Measurements from ENCODE around the gene GALNTL6. TPM values are rescaled to one million over a fixed set of nuclear protein-coding genes. Genes with fewer than 3 reads are reported as not detected.

GALNTL6 gene
- total RNA-seq, 2 donors from 2014 or later, result 0.71 TPM; not detected in 1

DNA sequence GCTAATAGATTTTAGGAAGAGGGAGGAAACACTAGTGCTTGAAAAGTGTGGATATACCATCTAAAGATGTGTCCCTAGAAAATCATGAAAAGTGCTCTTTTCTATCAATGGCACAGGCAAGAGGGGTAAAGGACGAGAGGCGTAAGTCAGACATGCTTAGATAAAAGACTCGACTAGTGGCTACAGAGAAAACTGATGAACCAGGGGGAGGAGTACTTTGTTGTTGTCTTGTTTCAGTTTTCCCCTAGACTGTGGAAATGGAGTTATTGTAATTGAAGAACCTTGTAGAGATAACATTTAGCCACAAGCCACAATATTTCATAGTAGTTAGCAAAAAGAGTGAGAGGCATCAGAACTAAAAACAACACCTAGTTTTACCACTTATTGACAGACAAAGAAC is 21.4 kb downstream of the GALNTL6 start:
- Mint-ChIP-seq H3K4me3 (no peak overlapping the region), H3K27me3 (ENCODE audit: insufficient read depth) (no peaks in the 10 kb centered on the region), H3K36me3 (ENCODE audit: low read depth) (no peaks in the 10 kb centered on the region), H3K9me3 (no peaks in the 10 kb centered on the region), H3K4me1 (no peaks in the 10 kb centered on the region), H3K27ac (no peak overlapping the region)
- Histone ChIP-seq H3K27ac (ENCODE audit: low read depth, low read length) (no peak overlapping the region), H3K9me3 (ENCODE audit: control insufficient read depth, low read length) (no peaks in the 10 kb centered on the region), H3K4me1 (ENCODE audit: control insufficient read depth, insufficient read depth, low read length) (no peaks in the 10 kb centered on the region), H3K9ac (ENCODE audit: extremely low read depth, low read length, poor library complexity, severe bottlenecking) (no peak overlapping the region), H3K4me3 (ENCODE audit: low read length) (no peak overlapping the region), H3K27me3 (ENCODE audit: control insufficient read depth, insufficient read depth, low read length, poor library complexity, severe bottlenecking) (no peaks in the 10 kb centered on the region), H3K36me3 (ENCODE audit: control insufficient read depth, insufficient read depth, low read length) (no peaks in the 10 kb centered on the region)
- DNase-seq, result no peak
- 53 to 58% methylated on average over 3 of the region's 3 CpGs for WGBS, 2 experiments (ENCODE audit: insufficient coverage in 1 of 2, insufficient read length in 1 of 2)
- TF ChIP-seq, protein P1, sequence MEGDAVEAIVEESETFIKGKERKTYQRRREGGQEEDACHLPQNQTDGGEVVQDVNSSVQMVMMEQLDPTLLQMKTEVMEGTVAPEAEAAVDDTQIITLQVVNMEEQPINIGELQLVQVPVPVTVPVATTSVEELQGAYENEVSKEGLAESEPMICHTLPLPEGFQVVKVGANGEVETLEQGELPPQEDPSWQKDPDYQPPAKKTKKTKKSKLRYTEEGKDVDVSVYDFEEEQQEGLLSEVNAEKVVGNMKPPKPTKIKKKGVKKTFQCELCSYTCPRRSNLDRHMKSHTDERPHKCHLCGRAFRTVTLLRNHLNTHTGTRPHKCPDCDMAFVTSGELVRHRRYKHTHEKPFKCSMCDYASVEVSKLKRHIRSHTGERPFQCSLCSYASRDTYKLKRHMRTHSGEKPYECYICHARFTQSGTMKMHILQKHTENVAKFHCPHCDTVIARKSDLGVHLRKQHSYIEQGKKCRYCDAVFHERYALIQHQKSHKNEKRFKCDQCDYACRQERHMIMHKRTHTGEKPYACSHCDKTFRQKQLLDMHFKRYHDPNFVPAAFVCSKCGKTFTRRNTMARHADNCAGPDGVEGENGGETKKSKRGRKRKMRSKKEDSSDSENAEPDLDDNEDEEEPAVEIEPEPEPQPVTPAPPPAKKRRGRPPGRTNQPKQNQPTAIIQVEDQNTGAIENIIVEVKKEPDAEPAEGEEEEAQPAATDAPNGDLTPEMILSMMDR (conservative IDR thresholded peaks at IDR 0.05), result no peak

DNA sequence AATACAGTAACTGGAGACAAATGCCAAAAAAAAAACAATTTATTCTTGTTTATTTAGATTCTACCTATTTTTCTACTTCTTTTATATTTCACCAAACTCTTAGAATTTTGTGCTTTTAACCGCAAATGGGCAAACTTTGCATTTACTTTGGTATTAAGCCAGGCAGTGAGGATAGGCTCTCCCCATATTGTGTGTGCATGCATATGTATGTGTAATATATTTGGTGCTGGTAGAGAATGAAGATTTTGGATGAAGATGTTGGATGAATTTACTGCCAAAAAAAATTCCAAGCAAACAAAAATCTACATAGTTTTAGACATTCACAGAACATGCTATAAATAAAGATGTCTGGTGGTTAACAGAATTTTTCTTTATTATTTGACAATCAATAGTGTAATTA is 30.3 kb downstream of the GALNTL6 start:
- Histone ChIP-seq H3K9me3 (ENCODE audit: control insufficient read depth, low read length) (no peaks in the 10 kb centered on the region), H3K4me3 (ENCODE audit: low read length) (no peak overlapping the region), H3K4me1 (ENCODE audit: control insufficient read depth, insufficient read depth, low read length) (no peaks in the 10 kb centered on the region), H3K9ac (ENCODE audit: extremely low read depth, low read length, poor library complexity, severe bottlenecking) (no peak overlapping the region), H3K36me3 (ENCODE audit: control insufficient read depth, insufficient read depth, low read length) (no peaks in the 10 kb centered on the region), H3K27me3 (ENCODE audit: control insufficient read depth, insufficient read depth, low read length, poor library complexity, severe bottlenecking) (no peaks in the 10 kb centered on the region), H3K27ac (ENCODE audit: low read depth, low read length) (no peak overlapping the region)
- TF ChIP-seq, protein P1 (conservative IDR thresholded peaks at IDR 0.05), result no peak
- no peaks in the 10 kb centered on the region for H3K9me3 Mint-ChIP-seq
- no peaks in the 10 kb centered on the region for H3K27me3 Mint-ChIP-seq (ENCODE audit: insufficient read depth)
- no peaks in the 10 kb centered on the region for H3K36me3 Mint-ChIP-seq (ENCODE audit: low read depth)
- no peaks in the 10 kb centered on the region for H3K4me1 Mint-ChIP-seq
- WGBS, 2 experiments (ENCODE audit: insufficient coverage in 1 of 2, insufficient read length in 1 of 2), result 88% methylated on average over 1 of the region's 1 CpG; no CpG with 5 or more reads in 1 of the 2 experiments
- H3K4me3 Mint-ChIP-seq, result no peak overlapping the region
- H3K27ac Mint-ChIP-seq, result no peak overlapping the region
- DNase-seq, result no peak

DNA sequence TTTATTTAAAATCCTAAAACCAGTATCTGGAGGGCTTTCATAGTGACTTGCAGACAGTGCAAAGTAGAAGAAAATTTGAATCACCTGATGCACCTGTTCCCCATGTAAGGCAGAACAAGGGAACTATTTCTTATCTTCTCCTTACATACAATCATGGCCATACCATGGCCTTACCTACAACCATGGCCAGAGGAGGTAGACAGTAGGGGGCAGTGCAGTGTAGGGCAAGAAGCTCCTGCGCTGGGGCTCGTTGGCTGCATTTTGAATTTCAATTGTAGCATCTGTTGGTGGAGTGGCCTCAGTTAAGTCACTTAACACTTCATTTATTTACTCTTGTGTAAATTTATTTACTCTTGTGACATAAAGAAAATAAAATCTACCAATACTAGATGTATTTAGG is 33.0 kb downstream of the GALNTL6 start:
- H3K9me3 Mint-ChIP-seq, result no peaks in the 10 kb centered on the region
- Histone ChIP-seq H3K36me3 (ENCODE audit: control insufficient read depth, insufficient read depth, low read length) (no peaks in the 10 kb centered on the region), H3K9me3 (ENCODE audit: control insufficient read depth, low read length) (no peaks in the 10 kb centered on the region), H3K27me3 (ENCODE audit: control insufficient read depth, insufficient read depth, low read length, poor library complexity, severe bottlenecking) (no peaks in the 10 kb centered on the region), H3K9ac (ENCODE audit: extremely low read depth, low read length, poor library complexity, severe bottlenecking) (no peak overlapping the region), H3K4me3 (ENCODE audit: low read length) (no peak overlapping the region), H3K4me1 (ENCODE audit: control insufficient read depth, insufficient read depth, low read length) (no peaks in the 10 kb centered on the region), H3K27ac (ENCODE audit: low read depth, low read length) (no peak overlapping the region)
- no peaks in the 10 kb centered on the region for H3K27me3 Mint-ChIP-seq (ENCODE audit: insufficient read depth)
- WGBS, 2 experiments (ENCODE audit: insufficient coverage in 1 of 2, insufficient read length in 1 of 2), result 10% methylated on average over 2 of the region's 2 CpGs; no CpG with 5 or more reads in 1 of the 2 experiments
- no peak overlapping the region for H3K27ac Mint-ChIP-seq
- H3K36me3 Mint-ChIP-seq (ENCODE audit: low read depth), result no peaks in the 10 kb centered on the region
- H3K4me3 Mint-ChIP-seq, result no peak overlapping the region
- no peaks in the 10 kb centered on the region for H3K4me1 Mint-ChIP-seq
- DNase-seq, result peak; percentile 95
- TF ChIP-seq, protein P1 (conservative IDR thresholded peaks at IDR 0.05), result peak; percentile 96

Measured in endodermal cell (in vitro differentiated cells).